ENCODE results near the gene TREX2. TPM values are rescaled to one million over a fixed set of nuclear protein-coding genes. Genes with fewer than 3 reads are reported as not detected.

The TREX2 gene
- total RNA-seq, 2 experiments from 2014 or later = 1.7 to 1.9 TPM

GRCh38 chrX:153395613-153396319, 50.1 kb downstream of the TREX2 start:
- POLR2A ChIA-PET = no interaction called here
- CTCF ChIA-PET = no interaction called here

GRCh38 chrX:153394612-153395011, 51.2 kb downstream of the TREX2 start:
- ChIA-PET POLR2A (no interaction called here), CTCF (no interaction called here)

Other genes starting within 250 kb of the TREX2 start
- gene PNMA6F, start 124.3 kb downstream of the TREX2 start, total RNA-seq = not detected
- gene ZNF275, start 111.9 kb downstream of the TREX2 start, total RNA-seq = 10 to 100 TPM; 10.3 to 10.9 TPM
- not detected for gene PNMA6E, start 44.7 kb downstream of the TREX2 start, total RNA-seq
- gene ZFP92, start 34.6 kb downstream of the TREX2 start, total RNA-seq = 1 to 10 TPM; 1.8 to 2.0 TPM
- gene HAUS7, start 24.5 kb upstream of the TREX2 start, total RNA-seq = 10 to 100 TPM; 69.2 to 72.2 TPM
- not detected for gene BGN, start 48.9 kb upstream of the TREX2 start, total RNA-seq
- gene ATP2B3, start 71.6 kb upstream of the TREX2 start, total RNA-seq = not detected
- 10 to 100 TPM; 28.0 to 31.7 TPM for gene CCNQ, start 153.1 kb upstream of the TREX2 start, total RNA-seq
- under 1 TPM; 0.11 to 0.15 TPM for gene DUSP9, start 201.1 kb upstream of the TREX2 start, total RNA-seq
- gene PNCK, start 227.8 kb upstream of the TREX2 start, total RNA-seq = not detected
- under 1 TPM; 0.63 to 0.80 TPM for gene SLC6A8, start 241.9 kb upstream of the TREX2 start, total RNA-seq